ENCODE measurements around the gene MYRF.

MYRF gene

GRCh38 chr11:61742391-61742790 is 10.0 kb upstream of the MYRF start:
- DNase-seq: no peak

GRCh38 chr11:61743486-61744095 is 8.8 kb upstream of the MYRF start:
- no peak for DNase-seq

- DNase-seq: no peak
Measured at GRCh38 chr11:61744181-61744580, 8.3 kb upstream of the MYRF start.

GRCh38 chr11:61744609-61745156 is 7.8 kb upstream of the MYRF start:
- no peak for DNase-seq

GRCh38 chr11:61745781-61746441 is 6.5 kb upstream of the MYRF start:
- no peak for DNase-seq

- DNase-seq: no peak
Measured at GRCh38 chr11:61746442-61747191, 5.8 kb upstream of the MYRF start.

GRCh38 chr11:61747192-61747966 is 5.1 kb upstream of the MYRF start:
- peak in 2 of 5 donors; percentile 12 to 34 for DNase-seq

- no peak for DNase-seq
Measured at GRCh38 chr11:61747967-61748285, 4.5 kb upstream of the MYRF start.

GRCh38 chr11:61749591-61750217 is 2.7 kb upstream of the MYRF start:
- no peak for DNase-seq

- no peak for DNase-seq
Measured at GRCh38 chr11:61750631-61751273, 1.7 kb upstream of the MYRF start.

GRCh38 chr11:61751384-61751783 is 1.1 kb upstream of the MYRF start:
- no peak for DNase-seq

GRCh38 chr11:61752925-61753521 is 587 bp downstream of the MYRF start:
- DNase-seq: no peak

GRCh38 chr11:61753672-61754071 is 1.2 kb downstream of the MYRF start:
- DNase-seq: no peak

GRCh38 chr11:61754534-61755482 is 2.4 kb downstream of the MYRF start:
- no peak for DNase-seq

GRCh38 chr11:61756147-61756451 is 3.7 kb downstream of the MYRF start:
- no peak for DNase-seq

- peak in 1 of 5 donors; percentile 69 for DNase-seq
Measured at GRCh38 chr11:61756452-61757212, 4.2 kb downstream of the MYRF start.

- DNase-seq: no peak
Measured at GRCh38 chr11:61757213-61757862, 4.9 kb downstream of the MYRF start.

- DNase-seq: no peak
Measured at GRCh38 chr11:61760946-61761345, 8.5 kb downstream of the MYRF start.

All from T-helper 1 cell (primary cell).